DMS153 treated with DMSO at 0.1 percent for 48 hours (cell line): ENCODE measurements around the gene TOR4A.

Experiments
- DNase-seq: peaks from one replicate; lab custom pipeline; 2025; ENCODE audit not compliant: unreplicated experiment; lab: John Stamatoyannopoulos, UW

TOR4A gene

GRCh38 chr9:137277329-137278041 lies at the start of gene TOR4A:
Gene TOR4A, plus strand, starts transcription at chr9:137277726. Its CDS starts 964 bp downstream, at chr9:137278690.
- DNase-seq: no peak

GRCh38 chr9:137227853-137228505 lies 49.5 kb upstream of the TOR4A start:
- DNase-seq: no peak

GRCh38 chr9:137228506-137228967 lies 49.0 kb upstream of the TOR4A start:
- no peak for DNase-seq

- DNase-seq: no peak
These were observed 48.3 kb upstream of the TOR4A start for GRCh38 chr9:137228968-137229896.

GRCh38 chr9:137229903-137230704 lies 47.4 kb upstream of the TOR4A start:
- DNase-seq: no peak

GRCh38 chr9:137230705-137231371 lies 46.7 kb upstream of the TOR4A start, which contains the start of gene SLC34A3:
Gene SLC34A3, plus strand, starts transcription at chr9:137230901. Its CDS starts 802 bp downstream, at chr9:137231703.
- no peak for DNase-seq

- no peak for DNase-seq
These were observed 46.0 kb upstream of the TOR4A start for GRCh38 chr9:137231372-137232039.

- no peak for DNase-seq
These were observed 45.4 kb upstream of the TOR4A start for GRCh38 chr9:137232101-137232500.

GRCh38 chr9:137232510-137232909 lies 45.0 kb upstream of the TOR4A start:
- DNase-seq: no peak

GRCh38 chr9:137233143-137233980 lies 44.2 kb upstream of the TOR4A start:
- peak; percentile 31 for DNase-seq

- no peak for DNase-seq
These were observed 43.4 kb upstream of the TOR4A start for GRCh38 chr9:137234055-137234697.

GRCh38 chr9:137234758-137235423 lies 42.6 kb upstream of the TOR4A start:
- no peak for DNase-seq

GRCh38 chr9:137235424-137236237 lies 41.9 kb upstream of the TOR4A start:
- no peak for DNase-seq

- DNase-seq: peak; percentile 53
These were observed 41.1 kb upstream of the TOR4A start for GRCh38 chr9:137236238-137236935.

- DNase-seq: no peak
These were observed 40.5 kb upstream of the TOR4A start for GRCh38 chr9:137236936-137237421.
